PC-3 (cell line): ENCODE data around the gene SORL1-AS1.

Experiments used
- ATAC-seq: fragments of 200-7000 bp; cut with Tn5 transposase; 2 replicates; pipeline ENCODE4 v1.9.1; 2020; ENCODE audit warnings: mild to moderate bottlenecking, moderate library complexity
- BruUV-seq: library from RNA; stranded (reverse); fragments of 400-500 nt; replicated peaks from 2 replicates; lab custom pipeline; 2021; lab: Mats Ljungman, UMichigan
- CTCF ChIA-PET: fragments of 300-600 bp; sonication (Branson Sonifier 250); formaldehyde crosslinking; loops from one replicate; lab custom pipeline; 2022; ENCODE audit warnings: antibody characterized with exemption; lab: Charles Lee
- POLR2A ChIA-PET: fragments of 300-600 bp; sonication (Branson Sonifier 250); formaldehyde crosslinking; loops from one replicate; lab custom pipeline; 2022; ENCODE audit warnings: antibody characterized with exemption; ENCODE audit not compliant: unreplicated experiment; lab: Charles Lee
- DNase-seq: peaks from one replicate; pipeline ENCODE4 v3.0.0-alpha.2; 2015
- H2AFZ ChIP-seq: fragments of 300-600 bp; sonication (generic); 2 replicates; pipeline ENCODE4 v1.6.0; 2016; ENCODE audit warnings: antibody characterized with exemption, low read length
- H3F3A ChIP-seq: fragments of 300-600 bp; sonication (generic); one replicate; pipeline ENCODE4 v1.6.0; 2017; ENCODE audit warnings: antibody characterized with exemption, low read length, control low read depth, mild to moderate bottlenecking; ENCODE audit not compliant: unreplicated experiment
- H3K27ac ChIP-seq: fragments of 300-600 bp; sonication (generic); 2 replicates; pipeline ENCODE4 v1.5.1; 2016; ENCODE audit warnings: mild to moderate bottlenecking, low read length
- H3K27me3 ChIP-seq: fragments of 300-600 bp; sonication (generic); 2 replicates; pipeline ENCODE4 v1.6.1; 2016; ENCODE audit warnings: low read length, mixed read lengths
- H3K36me3 ChIP-seq: fragments of 300-600 bp; sonication (generic); 2 replicates; pipeline ENCODE4 v1.6.1; 2016; ENCODE audit warnings: low read depth, mixed run types, low read length, mixed read lengths
- H3K4me1 ChIP-seq: fragments of 300-600 bp; sonication (generic); 2 replicates; pipeline ENCODE4 v1.5.1; 2016; ENCODE audit warnings: low read length; ENCODE audit not compliant: insufficient read depth
- H3K4me2 ChIP-seq: fragments of 300-600 bp; sonication (generic); 2 replicates; pipeline ENCODE4 v1.6.0; 2016; ENCODE audit warnings: low read length
- H3K4me3 ChIP-seq: fragments of 300-600 bp; sonication (generic); 2 replicates; pipeline ENCODE4 v1.5.1; 2016; ENCODE audit warnings: mild to moderate bottlenecking, low read length, mixed read lengths
- H3K79me2 ChIP-seq: fragments of 300-600 bp; sonication (generic); 2 replicates; pipeline ENCODE4 v1.6.1; 2017; ENCODE audit warnings: low read length, mixed read lengths
- H3K9ac ChIP-seq: fragments of 300-600 bp; sonication (generic); 2 replicates; pipeline ENCODE4 v1.6.0; 2016; ENCODE audit warnings: mild to moderate bottlenecking, low read length
- H3K9me2 ChIP-seq: fragments of 300-600 bp; sonication (generic); replicated peaks from 2 replicates; pipeline ENCODE4 v1.6.1; 2016; ENCODE audit warnings: mixed run types, low read length, mixed read lengths
- H3K9me3 ChIP-seq: fragments of 300-600 bp; sonication (generic); 2 replicates; pipeline ENCODE4 v1.6.1; 2016; ENCODE audit warnings: low read length, mixed read lengths
- H4K20me1 ChIP-seq: fragments of 300-600 bp; sonication (generic); 2 replicates; pipeline ENCODE4 v1.6.1; 2016; ENCODE audit warnings: low read length, mixed read lengths
- EZH2 ChIP-seq: fragments of 300-600 bp; sonication (generic); IDR thresholded peaks from one replicate; pipeline ENCODE4 v1.6.1; 2017; ENCODE audit warnings: antibody characterized with exemption, mild to moderate bottlenecking, low read length; ENCODE audit not compliant: unreplicated experiment
- EZH2phosphoT487 ChIP-seq: fragments of 300-600 bp; sonication (generic); IDR thresholded peaks from 2 replicates; pipeline ENCODE4 v1.6.1; 2018; ENCODE audit warnings: mild to moderate bottlenecking, antibody characterized with exemption, low read length, borderline replicate concordance
- intact Hi-C: fragments of 100-400 bp; cut with micrococcal nuclease; formaldehyde crosslinking; loops from 2 replicates; pipeline ENCODE4 v1.9.0; 2023
- TF ChIP-seq, protein P1 (sequence below): fragments of 300-600 bp; sonication (generic); conservative IDR thresholded peaks from 2 replicates; pipeline ENCODE4 v1.5.1; 2017; ENCODE audit warnings: antibody characterized with exemption, low read depth, mild to moderate bottlenecking, low read length

Gene SORL1-AS1

GRCh38 chr11:121452609-121453150 lies at the start of gene SORL1-AS1:
Gene SORL1-AS1, minus strand, starts transcription at chr11:121452967.
- POLR2A ChIA-PET, result no interaction called here

DNA sequence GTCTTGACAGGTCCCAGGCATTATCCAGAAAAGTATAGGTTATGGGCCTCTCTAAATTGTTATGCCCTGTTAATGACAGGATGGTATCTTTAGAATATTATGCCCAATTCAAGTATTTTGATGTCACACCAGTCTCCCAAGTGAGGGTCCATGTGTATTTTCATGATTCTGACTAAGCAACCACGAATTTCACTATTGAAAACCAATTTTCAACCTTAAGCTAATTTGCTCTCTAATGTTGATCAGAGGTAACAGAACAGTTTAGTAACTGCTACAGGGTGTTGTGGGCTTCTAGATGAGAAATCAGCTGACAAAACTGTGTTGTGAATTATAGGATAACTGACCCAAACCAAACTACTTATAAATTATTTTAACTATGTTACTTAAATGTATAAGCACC lies 48.0 kb upstream of the SORL1-AS1 start:
- ChIA-PET CTCF (no interaction called here), POLR2A (no interaction called here)
- H2AFZ ChIP-seq, result no peak overlapping the region
- no peak overlapping the region for H3K4me3 ChIP-seq
- TF ChIP-seq, protein P1, sequence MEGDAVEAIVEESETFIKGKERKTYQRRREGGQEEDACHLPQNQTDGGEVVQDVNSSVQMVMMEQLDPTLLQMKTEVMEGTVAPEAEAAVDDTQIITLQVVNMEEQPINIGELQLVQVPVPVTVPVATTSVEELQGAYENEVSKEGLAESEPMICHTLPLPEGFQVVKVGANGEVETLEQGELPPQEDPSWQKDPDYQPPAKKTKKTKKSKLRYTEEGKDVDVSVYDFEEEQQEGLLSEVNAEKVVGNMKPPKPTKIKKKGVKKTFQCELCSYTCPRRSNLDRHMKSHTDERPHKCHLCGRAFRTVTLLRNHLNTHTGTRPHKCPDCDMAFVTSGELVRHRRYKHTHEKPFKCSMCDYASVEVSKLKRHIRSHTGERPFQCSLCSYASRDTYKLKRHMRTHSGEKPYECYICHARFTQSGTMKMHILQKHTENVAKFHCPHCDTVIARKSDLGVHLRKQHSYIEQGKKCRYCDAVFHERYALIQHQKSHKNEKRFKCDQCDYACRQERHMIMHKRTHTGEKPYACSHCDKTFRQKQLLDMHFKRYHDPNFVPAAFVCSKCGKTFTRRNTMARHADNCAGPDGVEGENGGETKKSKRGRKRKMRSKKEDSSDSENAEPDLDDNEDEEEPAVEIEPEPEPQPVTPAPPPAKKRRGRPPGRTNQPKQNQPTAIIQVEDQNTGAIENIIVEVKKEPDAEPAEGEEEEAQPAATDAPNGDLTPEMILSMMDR, result no peak
- TF ChIP-seq EZH2phosphoT487 (no peak), EZH2 (no peak)
- peaks cover 30% of the 10 kb centered on the region; the same call in 1 of the 2 replicates for H3K36me3 ChIP-seq
- no peaks in the 10 kb centered on the region for H3K27me3 ChIP-seq
- H3K4me1 ChIP-seq, result no peaks in the 10 kb centered on the region
- H3K27ac ChIP-seq, result no peak overlapping the region
- H4K20me1 ChIP-seq, result no peaks in the 10 kb centered on the region
- no peaks in the 10 kb centered on the region for H3K9me2 ChIP-seq
- ATAC-seq, result no peak
- intact Hi-C loops, result no loop called here
- no peaks in the 10 kb centered on the region for H3K79me2 ChIP-seq
- BruUV-seq, result no TSS peak
- DNase-seq, result no peak
- H3F3A ChIP-seq, result no peaks in the 10 kb centered on the region
- H3K9ac ChIP-seq, result no peak overlapping the region
- no peaks in the 10 kb centered on the region for H3K9me3 ChIP-seq
- no peak overlapping the region for H3K4me2 ChIP-seq

More at GRCh38 chr11:121452609-121453150, at the start of gene SORL1-AS1:
- peaks cover 39% of the 10 kb centered on the region for H3K4me1 ChIP-seq
- peak within 1 kb of the TSS; percentile 94 for H2AFZ ChIP-seq
- BruUV-seq, result no TSS peak
- H3K36me3 ChIP-seq, result no peaks in the 10 kb centered on the region
- H3K9me3 ChIP-seq, result no peaks in the 10 kb centered on the region
- no peaks in the 10 kb centered on the region for H3K27me3 ChIP-seq
- peak within 1 kb of the TSS; percentile 93 for H3K4me2 ChIP-seq
- DNase-seq, result peak; percentile 47
- ATAC-seq, result peak; percentile 22
- H4K20me1 ChIP-seq, result no peaks in the 10 kb centered on the region
- TF ChIP-seq, protein P1, result no peak
- no peak for TF ChIP-seq EZH2
- no peak for TF ChIP-seq EZH2phosphoT487
- H3K27ac ChIP-seq, result peak within 1 kb of the TSS; percentile 65
- CTCF ChIA-PET, result interaction anchor here (0.7 kb wide), 2 partner anchors 14 to 95 kb away, joined by 3 to 4 read pairs; no protein-coding TSS in a partner anchor
- no peaks in the 10 kb centered on the region for H3K9me2 ChIP-seq
- H3K79me2 ChIP-seq, result peaks cover 52% of the 10 kb centered on the region
- H3K9ac ChIP-seq, result peak within 1 kb of the TSS; percentile 70
- H3F3A ChIP-seq, result no peaks in the 10 kb centered on the region
- H3K4me3 ChIP-seq, result peak within 1 kb of the TSS; percentile 89
- intact Hi-C loops, result loop anchor here (1.0 kb wide), 1 partner anchor 14 kb away; no protein-coding TSS in a partner anchor

DNA sequence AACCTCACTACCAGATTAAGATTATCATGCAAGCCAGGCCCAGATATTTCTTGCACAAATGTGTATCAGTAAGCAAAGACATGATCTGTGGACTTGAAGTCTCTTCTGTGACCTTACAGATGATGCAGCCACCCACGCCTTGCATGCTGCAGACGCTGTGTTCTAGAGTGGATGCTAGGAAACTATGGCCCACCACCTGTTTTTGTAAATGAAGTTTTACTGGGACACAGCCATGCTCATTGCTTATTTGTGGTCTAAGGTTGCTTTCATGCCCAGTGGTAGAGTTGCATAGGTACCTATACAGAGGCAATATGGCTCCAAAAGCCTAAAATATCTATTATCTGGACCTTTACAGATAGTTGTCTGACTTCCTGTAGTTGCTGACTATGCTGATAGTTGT lies 47.5 kb upstream of the SORL1-AS1 start:
- ChIA-PET POLR2A (no interaction called here), CTCF (no interaction called here)
- intact Hi-C loops, result no loop called here
- Histone ChIP-seq H3K36me3 (peaks cover 26% of the 10 kb centered on the region; the same call in 1 of the 2 replicates), H3K27ac (no peak overlapping the region), H4K20me1 (no peaks in the 10 kb centered on the region), H3K9me2 (no peaks in the 10 kb centered on the region), H3F3A (no peaks in the 10 kb centered on the region), H3K4me3 (no peak overlapping the region), H3K27me3 (no peaks in the 10 kb centered on the region), H3K9ac (no peak overlapping the region), H3K9me3 (no peaks in the 10 kb centered on the region), H3K79me2 (no peaks in the 10 kb centered on the region), H2AFZ (no peak overlapping the region), H3K4me2 (no peak overlapping the region), H3K4me1 (no peaks in the 10 kb centered on the region)
- no peak for TF ChIP-seq EZH2
- DNase-seq (no peak), ATAC-seq (no peak)
- no TSS peak for BruUV-seq
